GM18520 (cell line): Measurements from ENCODE around the gene EXOC6B.
"Not testable (repeated sequence)": the region's sequence is repeated elsewhere in the genome, so short reads cannot be mapped to it uniquely, and the experiment has no call there.

ENCODE experiments used
- ATAC-seq: cut with Tn5 transposase; IDR thresholded peaks from one replicate; pipeline ENCODE4 v1.9.1; 2021; ENCODE audit not compliant: unreplicated experiment

The EXOC6B gene

DNA sequence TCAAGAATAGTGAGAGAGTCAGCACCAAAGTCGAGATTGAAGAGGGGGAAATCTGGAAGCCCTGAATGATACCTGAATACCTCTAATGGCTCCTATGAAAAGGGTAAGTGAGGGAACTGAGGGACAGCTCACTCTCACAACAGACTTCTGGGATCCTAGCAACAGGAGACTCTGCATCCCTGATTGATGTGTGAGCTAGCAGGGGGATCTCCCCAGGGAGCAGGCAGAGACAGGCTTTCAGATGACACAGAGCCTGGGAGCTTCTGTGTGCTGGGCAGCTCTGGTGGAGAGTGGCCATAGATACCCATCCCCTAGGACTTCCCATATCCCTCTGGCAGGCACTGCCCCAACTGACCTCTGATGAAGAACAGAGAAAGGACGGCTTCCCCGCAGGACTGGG lies 206.2 kb downstream of the EXOC6B start:
- ATAC-seq = no peak

DNA sequence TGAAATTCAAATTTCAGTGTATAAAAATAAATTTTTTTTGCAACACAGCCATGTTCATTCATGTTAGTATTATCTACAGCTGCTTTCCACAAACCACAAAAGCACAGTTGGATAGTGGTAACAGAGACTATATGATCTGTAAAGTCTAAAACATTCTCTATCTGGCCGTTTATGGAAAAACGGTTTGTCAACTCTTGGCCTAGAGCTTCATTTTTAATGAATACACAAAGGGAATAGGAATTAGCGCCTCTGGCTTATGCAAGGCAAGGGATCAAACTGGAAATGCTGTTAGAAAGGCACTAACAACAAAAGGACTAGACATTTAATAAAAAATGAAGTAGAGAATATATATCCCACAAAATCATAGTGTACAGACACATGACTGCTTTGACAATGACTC lies 211.9 kb downstream of the EXOC6B start:
- no peak for ATAC-seq

DNA sequence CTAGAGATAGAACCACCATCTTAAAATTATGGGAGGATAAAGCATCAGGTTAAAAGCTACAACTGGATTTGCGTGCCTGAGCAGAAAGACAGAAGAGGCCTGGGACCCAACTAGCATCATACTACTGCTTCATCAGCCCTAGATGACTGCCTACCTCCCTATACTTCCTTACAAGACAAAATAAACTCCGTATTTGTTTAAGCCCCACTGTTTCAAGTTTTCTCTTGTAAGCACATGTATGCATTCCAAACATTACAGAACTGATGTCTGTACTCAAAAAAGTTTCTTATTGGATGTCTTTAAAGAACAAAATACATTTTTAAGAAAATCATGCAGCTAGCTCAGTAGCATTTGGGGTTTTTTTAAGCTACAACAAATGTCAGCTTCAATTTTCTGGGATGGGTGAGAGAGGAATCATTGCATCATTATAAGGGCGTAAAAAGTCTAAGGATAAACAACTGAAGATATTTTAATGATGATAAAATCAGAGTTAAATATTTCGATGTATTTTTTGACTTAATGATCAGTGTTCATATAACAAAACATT lies 213.1 kb downstream of the EXOC6B start:
- no peak for ATAC-seq

DNA sequence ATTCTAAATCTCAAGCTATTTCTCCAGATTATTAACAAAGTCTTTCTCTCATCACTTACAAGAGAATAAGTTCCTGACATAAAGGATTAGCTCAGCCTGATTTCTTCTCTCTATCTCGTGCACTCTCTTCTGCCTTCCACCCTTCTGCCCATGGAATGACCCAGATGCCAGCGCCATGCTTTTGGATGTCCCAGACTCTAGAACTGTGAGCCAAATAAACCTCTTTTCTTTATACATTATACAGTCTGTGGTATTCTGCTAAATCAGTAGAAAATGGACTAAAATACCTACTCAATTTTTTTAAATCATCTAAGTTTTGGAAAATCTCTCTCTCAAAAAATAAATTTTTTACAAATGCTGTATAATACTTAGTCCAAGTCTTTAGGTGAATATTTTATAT lies 218.6 kb downstream of the EXOC6B start:
- ATAC-seq = no peak

DNA sequence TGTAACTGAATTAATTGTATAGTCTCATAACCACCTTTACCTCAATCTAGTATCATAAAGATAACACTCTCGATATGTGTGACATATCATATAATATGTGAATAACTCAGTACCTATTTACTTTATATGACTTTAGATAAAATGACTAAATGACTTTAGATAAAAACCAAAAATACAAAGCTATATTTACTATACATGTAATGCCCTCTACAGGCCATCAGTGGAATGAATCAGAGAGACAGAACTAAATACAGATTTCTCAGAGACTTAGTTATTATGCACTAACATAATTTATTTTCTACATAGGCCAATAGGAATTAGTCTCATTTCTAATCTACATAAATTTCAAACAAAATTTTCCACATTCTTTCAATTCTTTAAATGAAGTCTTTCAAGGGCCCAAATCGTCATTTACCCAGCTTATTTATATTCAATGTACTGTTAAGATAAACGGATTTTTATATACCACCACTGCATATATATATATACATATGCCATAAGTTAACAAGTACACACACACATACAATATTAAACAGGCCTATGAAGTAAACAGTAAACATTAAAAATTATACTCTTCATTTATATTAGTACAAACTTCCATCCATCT lies 219.9 kb downstream of the EXOC6B start:
- ATAC-seq = no peak

DNA sequence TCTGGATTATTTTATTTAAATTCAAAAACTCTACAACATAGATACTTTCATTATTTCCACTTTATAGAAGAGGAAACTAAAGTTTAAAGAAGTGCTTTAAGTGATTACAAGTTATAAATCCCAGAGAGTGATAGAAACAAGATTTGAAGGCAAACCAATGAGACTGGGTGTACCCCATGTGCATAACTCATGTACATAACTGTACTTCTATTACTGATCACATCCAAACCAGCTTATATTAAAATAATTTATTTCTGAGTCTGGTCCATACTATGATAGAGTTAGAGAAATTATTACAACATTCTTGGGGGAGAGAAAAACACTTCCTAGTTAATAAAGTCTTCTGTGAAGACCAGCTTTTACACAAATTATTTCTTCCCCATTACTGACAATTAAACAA lies 221.4 kb downstream of the EXOC6B start:
- ATAC-seq = no peak

DNA sequence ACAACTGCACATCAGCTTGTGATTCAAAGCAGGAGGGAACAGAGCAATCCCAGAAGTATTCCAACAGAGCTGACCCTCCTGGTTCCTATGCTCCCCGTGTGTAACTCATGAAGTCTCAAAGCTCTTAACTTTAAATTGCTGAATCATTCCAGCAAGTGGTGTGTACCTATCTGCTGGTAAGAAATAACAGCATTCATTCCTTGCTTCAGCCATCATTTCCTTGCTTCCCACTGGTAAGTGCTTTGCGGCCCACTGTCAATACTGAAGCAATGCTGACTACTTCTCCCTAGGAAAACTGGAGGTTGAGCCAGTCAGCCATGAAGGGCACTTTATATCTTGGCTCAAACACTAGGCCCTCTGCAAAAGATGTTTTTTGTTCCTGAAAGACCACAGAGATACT lies 222.4 kb downstream of the EXOC6B start:
- no peak for ATAC-seq

DNA sequence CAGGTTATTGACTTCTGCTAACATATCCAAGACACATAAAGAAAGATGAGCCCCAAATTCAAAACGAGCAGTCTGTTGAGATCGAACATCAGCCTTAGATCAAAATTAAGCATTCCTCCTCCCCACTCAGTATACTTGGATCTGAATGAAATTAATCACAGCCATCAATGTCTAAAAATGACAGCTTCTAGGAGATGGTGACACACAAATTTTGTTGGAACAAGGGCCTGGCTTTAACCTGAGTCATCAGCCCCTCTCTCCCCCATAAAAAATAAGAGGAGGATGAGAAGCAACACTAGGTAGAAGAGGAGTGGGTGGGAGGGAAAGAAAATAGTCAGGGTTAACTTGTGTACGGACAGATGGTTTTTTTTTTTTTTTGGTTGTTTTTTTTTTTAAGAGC lies 223.1 kb downstream of the EXOC6B start:
- ATAC-seq = no peak

DNA sequence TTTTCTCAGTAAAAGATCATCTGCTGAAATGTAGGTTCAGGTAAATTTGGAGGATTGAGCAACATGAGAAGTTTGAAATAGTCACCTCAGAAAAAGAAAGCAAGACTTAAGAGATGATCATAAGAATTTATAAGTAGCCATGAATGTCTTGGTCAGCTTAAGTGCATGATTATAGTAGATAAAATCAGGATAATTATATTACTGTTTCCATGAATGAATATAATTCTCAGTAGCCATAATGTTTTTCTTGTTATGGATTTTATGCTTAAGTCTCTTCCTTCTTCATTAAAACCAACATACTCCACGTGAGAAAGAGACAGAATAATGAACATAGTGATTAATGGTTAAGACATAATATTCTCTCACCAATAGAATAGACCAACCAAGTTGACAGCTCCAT lies 223.7 kb downstream of the EXOC6B start:
- no peak for ATAC-seq

DNA sequence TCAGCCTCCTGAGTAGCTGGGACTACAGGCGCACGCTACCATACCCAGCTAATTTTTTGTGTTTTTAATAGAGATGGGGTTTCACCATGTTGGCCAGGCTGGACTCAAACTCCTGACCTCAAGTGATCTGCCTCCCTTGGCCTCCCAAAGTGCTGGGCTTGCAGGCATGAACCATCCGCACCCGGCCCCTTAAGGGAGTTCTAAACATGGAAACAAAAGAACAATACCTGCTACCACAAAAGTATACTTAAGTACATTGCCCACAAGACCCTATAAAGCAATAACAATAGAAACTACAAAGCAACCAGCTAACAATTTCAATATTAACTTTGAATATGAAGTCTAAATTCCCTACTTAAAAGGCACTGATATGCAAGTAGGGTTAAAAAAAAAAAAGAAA lies 242.0 kb downstream of the EXOC6B start:
- ATAC-seq = not testable (repeated sequence)

DNA sequence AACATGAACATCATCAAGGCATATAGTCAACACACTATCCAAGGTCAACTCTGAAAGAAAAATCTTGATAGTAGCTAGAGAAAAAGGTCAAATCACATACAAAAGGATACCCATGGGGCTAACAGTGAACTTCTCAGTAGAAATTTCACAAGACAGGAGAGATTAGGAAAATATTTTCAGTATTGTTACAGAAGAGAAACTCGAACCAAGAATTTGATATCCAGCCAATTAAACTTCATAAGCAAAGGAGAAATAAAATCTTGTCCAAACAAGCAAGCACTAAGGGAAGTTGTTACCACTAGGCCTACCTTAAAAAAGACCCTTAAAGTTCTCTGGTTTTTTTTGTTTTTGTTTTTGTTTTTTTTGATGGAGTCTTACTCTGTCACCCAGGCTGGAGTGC lies 242.5 kb downstream of the EXOC6B start:
- no peak for ATAC-seq

DNA sequence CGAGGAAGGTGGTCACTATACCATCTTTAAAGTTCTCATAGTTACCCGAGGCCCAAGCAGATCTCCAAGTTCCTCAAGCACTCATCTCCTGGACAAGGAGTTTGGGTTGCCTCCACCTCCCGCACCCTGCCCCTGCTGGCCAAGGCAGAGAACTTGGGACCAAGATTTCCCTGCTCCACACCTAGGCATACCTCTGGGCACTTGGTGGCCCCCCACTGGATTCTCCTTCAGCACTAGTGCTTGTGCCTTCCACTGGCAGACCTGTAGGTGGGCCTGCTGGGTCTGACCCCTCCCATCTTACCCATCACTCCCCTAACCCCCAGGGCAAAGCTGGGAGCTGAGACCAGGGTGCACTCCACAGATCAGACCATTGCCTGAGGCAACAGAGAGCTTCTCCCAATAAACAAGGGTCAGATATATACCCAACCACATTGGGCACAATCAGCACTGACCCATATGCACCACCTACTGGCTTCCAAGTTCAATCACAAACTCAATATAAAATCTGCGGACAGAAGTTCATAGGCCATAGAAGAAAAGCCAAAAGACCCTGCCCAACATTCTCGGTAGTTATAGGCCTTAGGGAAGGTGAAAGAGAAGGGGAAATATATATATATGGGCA lies 244.2 kb downstream of the EXOC6B start:
- no peak for ATAC-seq

DNA sequence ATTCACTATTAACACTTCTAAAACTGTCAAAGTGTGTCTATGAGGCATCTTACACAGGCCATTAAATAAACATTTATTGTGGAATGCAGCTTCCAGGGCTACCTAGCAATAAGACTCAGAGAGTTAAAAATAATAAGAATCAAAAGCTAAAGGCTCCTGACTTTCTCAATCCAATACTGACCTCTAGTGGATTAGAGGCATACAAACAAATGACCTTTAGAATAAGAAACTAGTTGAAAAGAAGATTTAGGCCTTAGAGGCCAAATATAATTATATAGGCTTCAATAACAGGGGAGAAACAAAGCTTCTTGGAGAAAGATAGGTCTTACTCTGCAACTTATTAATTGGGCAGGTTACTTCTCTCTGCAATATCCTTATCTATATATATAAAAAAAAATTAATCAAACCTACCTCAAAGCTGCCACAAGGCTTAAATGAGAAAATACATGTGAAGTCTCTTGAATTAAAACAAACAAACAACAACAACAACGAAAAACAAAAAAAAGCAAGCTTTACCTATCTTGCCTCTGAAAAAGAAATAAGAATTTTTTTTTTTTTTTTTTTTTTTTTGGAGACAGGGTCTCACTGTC lies 246.1 kb downstream of the EXOC6B start:
- no peak for ATAC-seq

DNA sequence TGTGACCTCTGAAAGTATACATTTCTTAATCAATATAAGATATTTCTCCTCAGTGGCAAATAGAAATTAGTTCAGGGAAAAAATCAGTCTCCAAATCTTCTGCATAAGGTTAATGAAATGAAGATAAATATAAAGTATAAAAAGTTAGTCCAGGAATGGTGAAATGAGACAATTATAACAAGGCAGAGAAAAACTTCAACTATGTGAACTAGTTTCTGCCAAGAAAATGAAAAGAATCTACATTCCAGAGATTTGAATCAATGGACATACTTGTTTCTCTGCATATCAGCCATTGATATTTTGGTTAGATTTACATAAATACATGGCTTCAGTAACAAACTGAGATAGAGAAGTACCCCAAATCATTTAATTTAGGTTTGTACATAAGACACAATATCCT lies 249.0 kb downstream of the EXOC6B start:
- ATAC-seq = no peak

DNA sequence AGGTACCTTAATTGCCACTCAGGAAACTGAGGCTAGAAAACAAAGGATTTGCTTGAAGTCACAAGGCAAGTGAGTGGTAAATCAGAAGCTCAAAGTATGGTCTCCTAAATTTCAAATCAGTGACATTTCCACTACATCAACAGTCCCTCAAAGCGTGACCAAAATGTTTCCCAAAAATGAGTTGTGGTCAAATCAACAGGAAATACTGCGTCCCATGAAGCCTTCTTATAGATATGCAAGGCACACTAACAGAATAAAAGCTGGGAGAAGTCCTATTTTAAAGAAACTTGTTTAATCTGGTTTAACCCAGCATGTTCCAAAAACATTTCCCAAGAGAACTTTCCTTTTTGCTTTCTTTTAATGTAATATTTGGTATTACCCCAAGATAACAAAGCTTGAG lies 249.4 kb downstream of the EXOC6B start:
- no peak for ATAC-seq

DNA sequence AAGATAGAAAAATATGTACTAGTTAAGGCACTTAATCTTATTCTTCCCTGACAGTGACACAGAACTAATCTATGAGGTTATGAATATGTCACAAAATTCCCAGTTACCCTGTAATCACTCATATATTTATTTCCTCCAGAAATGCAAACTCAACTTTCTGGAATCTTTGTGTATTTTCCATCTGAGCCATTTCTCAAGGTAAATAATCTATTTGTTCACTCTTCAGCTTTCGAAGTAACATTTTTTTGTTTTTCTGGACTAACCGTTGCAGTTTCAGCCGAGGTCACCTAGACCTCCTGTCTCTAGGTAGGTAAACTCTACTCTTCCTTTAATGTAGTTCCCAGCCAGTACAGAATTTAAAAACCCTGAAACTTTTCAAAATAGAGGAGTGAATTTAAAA lies 250.9 kb downstream of the EXOC6B start:
- no peak for ATAC-seq

DNA sequence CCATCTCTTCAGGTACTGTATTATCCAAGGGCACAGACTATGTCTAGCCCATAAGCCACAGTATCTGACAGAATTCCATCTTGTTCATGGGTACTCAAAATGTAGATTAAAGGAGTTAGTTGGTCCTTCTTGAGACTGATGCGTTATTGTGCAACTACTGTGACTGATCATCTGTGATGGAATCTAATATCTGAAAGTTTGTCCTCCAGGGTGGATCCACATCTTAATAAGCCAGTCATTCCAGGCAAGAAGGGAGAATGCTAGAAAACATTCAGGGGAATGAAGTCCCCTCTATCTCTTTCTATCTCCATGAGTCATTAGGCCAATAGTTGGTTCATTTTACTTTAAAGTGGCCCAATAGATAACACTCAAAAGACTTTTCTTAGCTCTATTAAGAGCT lies 252.6 kb downstream of the EXOC6B start:
- ATAC-seq = no peak

DNA sequence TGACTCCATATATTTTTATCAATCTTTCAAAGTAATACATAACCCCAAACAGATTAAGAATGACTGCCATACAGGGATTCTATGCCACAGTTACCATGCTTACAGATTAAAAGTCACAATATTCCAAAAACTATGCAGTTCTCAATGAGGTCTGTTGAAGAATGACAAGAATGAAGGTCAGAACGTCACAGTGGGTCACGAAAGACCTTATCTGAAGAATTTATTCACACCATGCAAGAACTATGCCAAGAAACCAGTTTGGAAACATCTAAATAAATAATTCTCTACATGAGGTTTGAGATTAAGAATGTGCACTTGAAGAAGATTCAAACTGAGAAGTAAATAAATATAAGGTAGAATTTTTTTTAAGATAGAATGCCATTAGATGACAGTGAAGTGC lies 253.3 kb downstream of the EXOC6B start:
- no peak for ATAC-seq

DNA sequence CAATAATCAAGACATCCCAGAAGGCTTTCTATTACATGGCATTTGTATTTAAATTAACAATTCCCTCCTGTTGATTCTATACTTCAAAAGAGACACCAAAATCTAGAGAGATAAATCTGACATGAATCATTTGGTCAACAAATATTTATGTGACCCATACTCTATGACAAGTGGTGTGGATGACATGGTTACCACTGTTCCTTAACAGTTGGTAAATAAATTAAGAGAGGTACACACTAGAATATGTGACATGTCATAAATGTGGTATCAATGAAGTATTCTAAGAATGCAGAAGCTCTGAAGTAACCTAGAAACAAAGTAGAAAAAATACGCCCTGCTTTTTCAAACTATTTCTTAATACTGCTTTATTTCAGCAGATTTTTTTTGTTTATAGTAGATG lies 255.4 kb downstream of the EXOC6B start:
- no peak for ATAC-seq

DNA sequence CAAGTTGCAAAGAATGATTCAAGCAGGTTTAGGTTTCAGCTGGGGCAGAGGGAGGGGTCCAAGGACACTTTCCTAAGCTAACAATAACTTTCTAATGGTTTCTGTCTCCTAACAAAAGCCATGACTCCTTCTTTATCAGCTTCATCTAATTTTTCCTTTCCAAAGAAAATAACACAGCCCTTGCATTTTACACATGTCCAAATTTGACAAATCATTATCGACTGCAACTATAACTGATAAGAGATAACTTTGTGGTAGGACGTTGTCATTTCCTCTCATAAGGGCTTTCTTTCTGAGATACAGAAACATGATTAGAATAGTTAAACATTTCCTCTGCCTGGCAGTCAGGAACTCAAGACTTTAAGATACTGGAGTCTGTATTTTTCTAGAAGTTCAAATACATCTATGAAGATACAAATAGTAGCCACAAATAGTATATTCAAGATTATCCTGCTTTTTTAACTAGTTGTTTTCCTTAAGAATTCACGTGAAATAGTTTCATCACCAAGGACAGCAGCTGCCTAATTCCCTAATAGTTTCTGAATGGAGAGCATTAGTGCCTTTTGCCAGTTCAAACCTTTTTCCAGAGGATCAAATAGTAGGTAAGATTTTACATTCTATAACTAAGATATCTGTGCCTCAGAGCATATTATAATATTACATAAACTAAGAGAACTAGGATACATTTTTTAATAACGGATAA lies 263.2 kb downstream of the EXOC6B start:
- no peak for ATAC-seq

DNA sequence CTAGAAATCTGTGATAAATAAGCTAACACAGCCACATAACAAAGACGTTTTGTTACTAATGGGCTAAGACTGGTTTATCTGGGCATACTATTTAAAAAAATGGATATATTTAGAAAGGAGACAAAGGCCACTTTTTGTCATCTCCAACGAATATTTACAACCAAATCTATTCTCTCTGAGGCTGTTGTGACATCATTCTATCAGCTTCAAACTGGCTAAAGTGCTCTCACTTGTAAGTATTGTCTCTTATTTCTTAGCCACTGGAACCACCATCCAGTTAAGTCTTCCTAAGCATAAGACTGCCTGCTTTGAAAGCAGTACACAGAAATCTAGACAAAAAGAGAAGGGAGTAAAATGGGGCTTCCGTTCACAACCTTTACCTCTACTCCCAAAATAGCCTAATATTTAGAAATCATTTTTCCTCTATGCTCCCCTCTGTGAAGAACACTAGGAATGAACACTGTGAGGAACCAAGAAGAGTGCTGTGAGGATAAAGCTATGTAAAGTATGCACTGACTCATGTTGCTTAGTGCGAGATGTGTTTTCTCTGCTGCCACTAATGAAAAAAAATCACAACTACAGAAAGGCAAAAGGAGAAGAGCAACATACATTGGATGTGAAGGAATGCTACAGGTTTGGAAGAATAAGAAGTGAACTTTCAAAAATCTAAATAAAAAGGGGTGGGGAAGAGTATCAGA lies 264.1 kb downstream of the EXOC6B start:
- ATAC-seq = no peak
